Measurements from ENCODE around the gene KLHL6. TPM values are rescaled to one million over a fixed set of nuclear protein-coding genes. Genes with fewer than 3 reads are reported as not detected.

Gene KLHL6
- polyA plus RNA-seq, 1 experiment: not detected

DNA sequence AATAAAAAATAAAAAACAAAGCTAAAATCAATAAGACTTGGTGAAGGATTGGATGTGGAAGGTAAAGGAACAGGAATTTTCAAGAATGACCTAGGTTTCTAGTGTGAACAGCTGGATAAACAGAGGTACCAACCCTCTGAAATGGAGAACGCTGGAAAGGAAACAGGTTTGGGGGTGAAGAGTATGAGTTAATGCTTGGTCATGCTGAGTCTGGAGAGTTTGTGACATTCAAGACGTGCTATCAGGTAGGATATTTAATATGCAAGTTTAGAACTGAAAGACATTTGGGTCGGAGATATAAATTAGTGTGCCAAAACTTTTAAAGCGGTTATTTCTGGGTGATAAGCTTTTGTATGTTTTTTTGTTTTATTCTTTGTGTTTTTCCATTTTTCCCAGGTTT is 11.4 kb upstream of the KLHL6 start:
- H3K27me3 ChIP-seq (ENCODE audit: control insufficient read depth, insufficient read depth, low read length): peaks cover 2% of the 10 kb centered on the region
- TF ChIP-seq, protein P1, sequence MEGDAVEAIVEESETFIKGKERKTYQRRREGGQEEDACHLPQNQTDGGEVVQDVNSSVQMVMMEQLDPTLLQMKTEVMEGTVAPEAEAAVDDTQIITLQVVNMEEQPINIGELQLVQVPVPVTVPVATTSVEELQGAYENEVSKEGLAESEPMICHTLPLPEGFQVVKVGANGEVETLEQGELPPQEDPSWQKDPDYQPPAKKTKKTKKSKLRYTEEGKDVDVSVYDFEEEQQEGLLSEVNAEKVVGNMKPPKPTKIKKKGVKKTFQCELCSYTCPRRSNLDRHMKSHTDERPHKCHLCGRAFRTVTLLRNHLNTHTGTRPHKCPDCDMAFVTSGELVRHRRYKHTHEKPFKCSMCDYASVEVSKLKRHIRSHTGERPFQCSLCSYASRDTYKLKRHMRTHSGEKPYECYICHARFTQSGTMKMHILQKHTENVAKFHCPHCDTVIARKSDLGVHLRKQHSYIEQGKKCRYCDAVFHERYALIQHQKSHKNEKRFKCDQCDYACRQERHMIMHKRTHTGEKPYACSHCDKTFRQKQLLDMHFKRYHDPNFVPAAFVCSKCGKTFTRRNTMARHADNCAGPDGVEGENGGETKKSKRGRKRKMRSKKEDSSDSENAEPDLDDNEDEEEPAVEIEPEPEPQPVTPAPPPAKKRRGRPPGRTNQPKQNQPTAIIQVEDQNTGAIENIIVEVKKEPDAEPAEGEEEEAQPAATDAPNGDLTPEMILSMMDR (IDR thresholded peaks at IDR 0.05; ENCODE audit: low read depth, low read length): no peak
- ChIA-PET CTCF (no interaction called here), POLR2A (no interaction called here)
- no peak for DNase-seq (ENCODE audit: low read depth, low spot score)
- no peaks in the 10 kb centered on the region for H3K9me3 ChIP-seq (ENCODE audit: control insufficient read depth, insufficient read depth, low read length)
- no peak overlapping the region for H3K4me3 ChIP-seq (ENCODE audit: low read depth, low read length)
- H3K27ac ChIP-seq (ENCODE audit: low read depth, low read length): no peak overlapping the region

GRCh38 chr3:183564046-183564445 is 8.5 kb upstream of the KLHL6 start:
- no peak for DNase-seq (ENCODE audit: low read depth, low spot score)
- no peaks in the 10 kb centered on the region for H3K9me3 ChIP-seq (ENCODE audit: control insufficient read depth, insufficient read depth, low read length)
- peaks cover 2% of the 10 kb centered on the region for H3K27me3 ChIP-seq (ENCODE audit: control insufficient read depth, insufficient read depth, low read length)
- ChIA-PET POLR2A (interaction anchor here (0.6 kb wide), 1 partner anchor 14 kb away, joined by 3 read pairs; no protein-coding TSS in a partner anchor), CTCF (no interaction called here)
- no peak overlapping the region for H3K4me3 ChIP-seq (ENCODE audit: low read depth, low read length)
- no peak overlapping the region for H3K27ac ChIP-seq (ENCODE audit: low read depth, low read length)
- TF ChIP-seq, protein P1 (IDR thresholded peaks at IDR 0.05; ENCODE audit: low read depth, low read length): no peak

- peaks cover 2% of the 10 kb centered on the region for H3K27me3 ChIP-seq (ENCODE audit: control insufficient read depth, insufficient read depth, low read length)
- CTCF ChIA-PET: no interaction called here
- POLR2A ChIA-PET: interaction anchor here (0.6 kb wide), 1 partner anchor 14 kb away, joined by 3 read pairs; no protein-coding TSS in a partner anchor
- no peak overlapping the region for H3K4me3 ChIP-seq (ENCODE audit: low read depth, low read length)
- no peak for DNase-seq (ENCODE audit: low read depth, low spot score)
- no peaks in the 10 kb centered on the region for H3K9me3 ChIP-seq (ENCODE audit: control insufficient read depth, insufficient read depth, low read length)
- H3K27ac ChIP-seq (ENCODE audit: low read depth, low read length): no peak overlapping the region
- TF ChIP-seq, protein P1 (IDR thresholded peaks at IDR 0.05; ENCODE audit: low read depth, low read length): no peak
Measured at GRCh38 chr3:183563536-183563874, 8.0 kb upstream of the KLHL6 start.

GRCh38 chr3:183560607-183561006 is 5.1 kb upstream of the KLHL6 start:
- no peak overlapping the region for H3K27ac ChIP-seq (ENCODE audit: low read depth, low read length)
- TF ChIP-seq, protein P1 (IDR thresholded peaks at IDR 0.05; ENCODE audit: low read depth, low read length): no peak
- POLR2A ChIA-PET: no interaction called here
- H3K27me3 ChIP-seq (ENCODE audit: control insufficient read depth, insufficient read depth, low read length): peaks cover 2% of the 10 kb centered on the region
- no peak overlapping the region for H3K4me3 ChIP-seq (ENCODE audit: low read depth, low read length)
- no peaks in the 10 kb centered on the region for H3K9me3 ChIP-seq (ENCODE audit: control insufficient read depth, insufficient read depth, low read length)
- CTCF ChIA-PET: no interaction called here
- no peak for DNase-seq (ENCODE audit: low read depth, low spot score)

DNA sequence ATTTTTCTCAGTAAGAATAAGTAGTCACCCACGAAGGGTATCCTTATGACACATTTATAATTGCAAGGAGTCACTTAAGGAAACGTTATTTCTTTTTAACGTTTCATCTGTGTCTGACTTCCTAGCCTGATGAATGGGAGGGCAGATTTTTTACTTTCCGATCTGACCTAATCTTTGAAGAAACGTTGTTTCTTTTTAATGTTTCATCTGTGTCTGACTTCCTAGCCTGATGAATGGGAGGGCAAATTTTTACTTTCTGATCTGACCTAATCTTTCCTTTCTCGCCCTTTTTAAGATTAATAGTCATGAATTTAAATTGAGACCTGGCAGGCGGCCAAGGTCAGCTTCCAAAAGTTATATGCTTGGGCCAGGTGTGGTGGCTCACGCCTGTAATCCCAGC is 3.0 kb upstream of the KLHL6 start:
- ChIA-PET CTCF (no interaction called here), POLR2A (no interaction called here)
- no peaks in the 10 kb centered on the region for H3K9me3 ChIP-seq (ENCODE audit: control insufficient read depth, insufficient read depth, low read length)
- H3K4me3 ChIP-seq (ENCODE audit: low read depth, low read length): no peak overlapping the region
- H3K27ac ChIP-seq (ENCODE audit: low read depth, low read length): no peak overlapping the region
- peaks cover 2% of the 10 kb centered on the region for H3K27me3 ChIP-seq (ENCODE audit: control insufficient read depth, insufficient read depth, low read length)
- no peak for DNase-seq (ENCODE audit: low read depth, low spot score)
- TF ChIP-seq, protein P1 (IDR thresholded peaks at IDR 0.05; ENCODE audit: low read depth, low read length): no peak
